HG03159 (cell line): Measurements from ENCODE around the gene RPS15A.

ENCODE experiments used
- ATAC-seq: cut with Tn5 transposase; IDR thresholded peaks from one replicate; pipeline ENCODE4 v1.9.1; 2021; ENCODE audit warnings: mild to moderate bottlenecking, moderate library complexity; ENCODE audit not compliant: unreplicated experiment

RPS15A gene

DNA sequence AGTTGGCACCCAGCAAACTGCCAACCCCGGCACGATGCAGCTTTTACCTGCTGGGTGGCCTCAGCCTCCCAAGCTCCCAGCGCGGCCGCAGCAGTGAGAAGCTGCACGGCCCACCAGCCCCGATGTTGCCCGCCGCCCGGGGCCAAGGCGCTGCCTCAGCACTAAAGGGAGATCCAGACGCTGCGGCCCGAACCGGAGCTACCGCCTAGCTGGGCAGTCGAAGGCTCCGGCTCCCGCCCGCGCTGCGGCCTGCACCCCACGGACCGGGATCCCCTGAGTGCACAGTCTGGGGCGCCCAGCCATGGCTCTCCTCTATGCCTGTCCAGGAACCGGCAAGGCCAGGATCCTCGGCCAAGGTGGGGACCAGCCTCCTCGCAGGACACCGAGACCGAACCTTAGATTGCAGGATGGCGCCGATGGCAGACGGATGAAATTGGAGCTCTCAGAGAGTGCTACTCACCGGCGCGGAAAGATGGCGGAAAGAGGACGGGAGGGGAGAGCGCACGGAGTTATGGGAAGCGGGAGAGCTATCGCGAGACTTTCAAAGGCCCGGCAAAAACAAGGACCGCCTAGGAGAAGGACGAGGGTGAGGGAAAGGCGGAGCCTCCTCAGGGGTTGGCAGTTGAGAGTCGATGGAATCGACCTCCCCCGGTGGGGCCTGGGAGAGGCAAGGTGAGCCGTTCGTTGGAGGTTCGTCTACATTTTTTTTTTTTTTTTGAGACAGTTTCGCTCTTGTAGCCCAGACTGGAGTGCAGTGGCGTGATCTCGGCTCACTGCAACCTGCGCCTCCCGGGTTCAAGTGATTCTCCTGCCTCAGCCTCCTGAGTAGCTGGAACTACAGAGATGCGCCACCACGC, at the start of gene RPS15A:
Gene RPS15A (minus strand): TSS at position 485 of the 857 bp plus-strand sequence. CDS start 1,221 bp downstream, outside the sequence.
- peak; percentile 88 for ATAC-seq

DNA sequence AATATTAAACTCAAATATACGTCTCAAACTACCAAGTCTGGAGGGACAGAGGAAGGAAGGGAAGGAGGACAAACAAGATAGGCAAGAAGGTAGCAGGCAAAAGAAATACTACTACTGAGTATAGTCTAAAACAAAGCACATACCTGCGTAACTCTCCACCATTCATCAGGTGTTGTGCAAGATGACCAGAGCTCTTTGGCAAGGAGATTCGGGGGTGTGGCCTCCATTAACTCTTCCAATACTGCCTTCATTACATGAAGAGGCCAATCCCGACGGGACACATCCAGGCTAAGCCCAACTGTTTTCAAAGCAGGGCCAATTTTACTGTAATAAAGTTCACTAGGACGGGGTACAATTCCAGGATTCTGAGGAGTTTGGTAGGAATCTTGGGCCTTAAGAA, 49.4 kb upstream of the RPS15A start:
- ATAC-seq = no peak

DNA sequence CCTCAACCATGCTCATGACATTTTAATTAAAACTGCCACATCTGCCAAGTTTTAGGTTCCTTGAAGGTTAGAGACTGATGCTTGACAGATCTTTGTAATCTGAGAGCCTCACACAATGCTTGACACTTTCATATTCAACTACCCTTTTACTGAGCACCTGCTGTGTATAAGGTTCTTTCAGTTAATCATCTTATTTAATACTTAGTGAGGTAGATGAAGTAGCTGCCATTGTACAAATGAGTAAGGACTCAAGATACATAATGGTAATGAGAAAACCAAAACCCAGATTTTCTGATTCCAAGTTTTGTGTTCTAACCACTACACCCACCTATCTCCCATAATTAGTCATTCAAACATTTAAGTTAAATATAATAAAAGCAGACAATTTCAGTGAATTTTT, 46.6 kb upstream of the RPS15A start:
- no peak for ATAC-seq

DNA sequence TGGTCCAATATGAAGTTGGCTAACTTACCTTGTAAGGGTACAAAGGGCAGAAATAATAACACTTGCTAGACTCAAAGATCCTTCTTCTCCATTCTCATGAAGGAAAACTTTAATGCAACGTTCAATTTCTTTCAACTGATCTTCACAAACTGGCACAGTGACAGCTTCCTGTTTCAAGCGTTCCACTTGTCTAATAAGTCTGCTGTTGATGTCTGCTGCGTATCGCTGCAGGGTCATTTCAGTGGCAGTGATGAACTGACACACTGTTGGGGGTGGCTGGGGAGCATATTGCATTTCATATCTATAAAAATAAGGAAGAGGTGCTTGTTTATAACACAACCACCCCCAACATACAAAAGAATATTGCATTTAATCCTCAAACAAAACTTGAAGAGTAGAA, 44.7 kb upstream of the RPS15A start:
- no peak for ATAC-seq

DNA sequence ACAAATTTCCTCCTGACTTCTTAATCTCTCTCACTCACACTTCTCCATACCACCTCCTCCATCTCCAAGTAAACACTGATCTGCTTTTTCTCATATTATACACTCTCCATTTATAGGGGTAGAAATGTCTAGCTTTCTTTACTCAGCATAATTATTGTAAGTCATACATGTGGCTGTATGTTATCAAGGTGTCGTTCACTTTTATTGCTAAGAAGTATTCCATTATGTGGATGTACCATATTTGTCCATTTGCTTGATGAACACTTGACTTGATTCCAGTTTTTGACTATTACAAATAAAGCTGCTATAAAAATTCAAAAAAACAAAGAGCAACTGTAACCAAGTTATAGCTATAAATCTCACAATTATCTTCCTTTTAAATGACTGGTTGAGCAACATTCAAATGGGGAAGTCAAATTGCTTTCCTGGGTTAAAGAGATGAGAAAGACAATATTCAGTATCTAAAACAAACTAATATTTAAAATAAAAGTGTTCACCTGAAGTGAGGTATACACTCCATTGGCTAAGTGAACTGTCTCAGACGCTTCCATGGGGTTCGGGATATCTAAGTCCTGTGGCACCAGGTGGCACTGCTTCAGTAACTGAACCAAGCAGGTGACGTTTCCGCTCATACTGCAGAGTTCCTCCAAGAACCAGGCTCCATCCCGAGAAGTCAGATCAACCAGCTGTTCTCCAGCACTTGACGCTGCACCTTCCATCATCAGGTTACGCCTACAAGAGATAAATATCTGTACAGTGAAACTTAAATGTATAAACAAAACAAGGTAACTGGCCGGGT, 43.8 kb upstream of the RPS15A start:
- no peak for ATAC-seq

DNA sequence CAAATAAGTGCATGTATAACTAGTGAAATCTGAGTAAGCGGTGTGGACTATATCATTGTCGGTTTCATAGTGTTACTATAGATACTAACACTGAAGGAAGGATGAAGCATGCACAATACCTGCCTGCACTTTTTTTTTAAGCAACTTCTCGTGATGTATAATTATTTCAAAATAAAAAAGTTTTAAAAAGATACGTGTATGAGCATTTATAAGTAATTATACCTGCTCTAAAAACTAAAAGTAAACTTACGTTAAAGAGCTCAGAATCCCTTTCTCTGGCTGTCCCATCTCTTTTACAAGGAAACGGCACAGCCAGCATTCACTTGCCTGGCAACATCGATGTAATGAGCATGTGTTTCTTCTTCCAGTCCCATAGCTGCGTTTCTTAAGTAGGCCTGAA, 42.5 kb upstream of the RPS15A start:
- ATAC-seq = no peak

DNA sequence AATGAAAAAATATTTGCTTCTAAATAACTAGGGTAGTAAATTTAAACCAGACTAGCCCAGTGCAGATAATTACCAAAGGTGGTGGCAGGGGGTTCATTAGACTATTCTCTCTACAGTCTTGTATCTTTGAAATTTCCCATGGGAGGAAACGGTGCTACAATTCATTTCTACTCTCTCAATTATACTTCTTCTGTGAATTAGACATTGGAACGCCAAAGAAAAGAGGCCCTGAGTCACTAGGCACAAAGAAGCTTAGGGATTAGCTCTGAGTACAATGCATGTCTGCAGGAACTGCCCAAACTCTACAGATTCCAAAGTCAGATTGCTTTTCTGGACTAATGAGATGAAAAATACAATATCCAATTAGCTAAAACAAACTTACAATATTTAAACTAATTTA, 41.9 kb upstream of the RPS15A start:
- no peak for ATAC-seq

DNA sequence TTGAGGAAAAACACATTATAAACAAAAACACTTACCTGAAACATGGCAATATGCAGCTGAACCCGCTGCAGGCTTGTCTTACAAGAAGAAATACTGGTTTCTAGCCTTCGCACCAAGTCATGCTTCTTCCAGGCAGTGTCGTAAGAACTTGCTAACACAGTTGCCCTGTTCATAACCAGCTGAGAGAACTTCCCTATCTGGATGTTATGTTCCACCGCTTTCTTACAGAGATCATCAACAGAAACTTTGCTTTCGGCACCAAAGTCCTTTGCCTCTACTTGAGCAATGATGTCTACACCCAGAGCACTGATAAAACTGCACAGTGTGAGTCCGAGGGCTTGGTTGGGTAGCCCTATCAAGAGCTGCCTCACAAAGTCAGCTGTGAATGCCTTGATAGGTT, 39.1 kb upstream of the RPS15A start:
- ATAC-seq = no peak

DNA sequence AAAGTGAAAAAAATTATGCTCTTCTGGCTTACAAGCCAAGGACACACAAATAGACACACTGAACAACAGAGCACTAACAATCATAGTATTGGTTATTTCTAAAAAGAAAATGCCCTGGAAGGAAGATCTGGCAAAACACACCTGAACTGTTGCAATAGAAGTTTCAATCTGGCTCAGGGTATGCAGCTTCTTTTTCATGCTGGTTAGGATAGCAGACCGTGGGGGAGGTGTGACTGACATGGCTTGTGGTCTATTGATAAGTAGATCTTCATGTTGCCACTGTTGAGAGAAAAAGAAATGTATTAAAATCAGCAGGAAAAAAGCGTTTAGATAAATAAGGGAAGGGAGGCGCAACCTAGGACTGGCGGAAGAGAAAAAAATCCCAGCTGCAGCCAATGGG, 37.8 kb upstream of the RPS15A start:
- no peak for ATAC-seq

DNA sequence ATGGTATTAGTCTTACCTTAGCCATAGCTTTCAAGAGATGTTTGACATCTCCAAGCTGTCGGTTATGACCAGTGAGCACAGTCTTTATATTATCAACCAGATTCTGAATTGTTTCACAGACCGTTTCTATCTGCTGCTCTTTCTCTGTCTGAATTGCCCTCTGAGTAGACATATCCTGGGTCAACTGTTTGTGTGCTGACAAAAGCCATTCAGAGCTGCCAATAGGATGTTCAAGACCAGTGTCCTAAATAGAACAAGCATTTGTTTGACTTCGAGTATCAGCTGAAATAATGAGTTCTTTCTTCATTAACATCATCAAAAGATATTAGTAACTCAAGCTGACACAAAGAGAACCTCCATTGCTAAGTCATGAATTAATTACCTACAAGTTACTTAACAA, 26.2 kb upstream of the RPS15A start:
- no peak for ATAC-seq

DNA sequence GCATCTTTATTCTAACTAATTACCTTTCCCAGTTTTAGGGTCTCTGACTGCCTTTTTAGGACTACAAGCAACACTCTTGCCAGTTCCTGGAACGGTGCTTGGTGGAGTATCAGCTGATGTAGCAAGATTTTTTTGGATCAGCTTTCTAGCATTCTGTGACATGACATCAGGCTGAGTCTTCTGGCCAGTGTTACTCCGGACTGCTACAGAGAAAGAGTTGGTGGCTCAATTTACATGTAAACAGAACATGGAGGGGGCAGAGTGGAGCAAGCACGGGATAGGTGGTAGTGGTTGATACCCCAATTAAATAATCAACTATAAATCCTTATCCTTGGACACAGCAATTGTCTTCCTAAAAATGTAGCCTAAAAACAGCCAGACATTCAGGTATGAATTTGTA, 21.8 kb upstream of the RPS15A start:
- ATAC-seq = no peak

DNA sequence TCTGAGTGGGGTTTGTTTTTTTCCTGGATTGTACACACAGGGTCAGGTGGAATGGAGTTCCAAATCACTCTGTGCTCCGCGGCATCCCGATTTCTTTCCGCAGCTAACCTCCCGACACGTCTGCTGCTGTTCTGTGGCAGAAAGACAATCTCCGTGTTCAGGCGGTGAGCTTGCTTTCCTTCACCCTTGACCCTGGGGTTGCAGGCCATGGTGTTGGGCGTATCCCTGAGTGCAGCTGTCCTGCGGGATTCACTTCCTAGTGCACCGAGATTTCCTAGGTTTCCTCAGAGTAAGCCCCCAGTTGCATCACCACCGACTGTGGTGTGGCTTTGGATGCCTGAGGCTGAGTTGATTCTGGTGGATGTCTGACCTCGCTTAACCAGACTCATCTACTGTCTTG, 19.0 kb upstream of the RPS15A start:
- no peak for ATAC-seq

DNA sequence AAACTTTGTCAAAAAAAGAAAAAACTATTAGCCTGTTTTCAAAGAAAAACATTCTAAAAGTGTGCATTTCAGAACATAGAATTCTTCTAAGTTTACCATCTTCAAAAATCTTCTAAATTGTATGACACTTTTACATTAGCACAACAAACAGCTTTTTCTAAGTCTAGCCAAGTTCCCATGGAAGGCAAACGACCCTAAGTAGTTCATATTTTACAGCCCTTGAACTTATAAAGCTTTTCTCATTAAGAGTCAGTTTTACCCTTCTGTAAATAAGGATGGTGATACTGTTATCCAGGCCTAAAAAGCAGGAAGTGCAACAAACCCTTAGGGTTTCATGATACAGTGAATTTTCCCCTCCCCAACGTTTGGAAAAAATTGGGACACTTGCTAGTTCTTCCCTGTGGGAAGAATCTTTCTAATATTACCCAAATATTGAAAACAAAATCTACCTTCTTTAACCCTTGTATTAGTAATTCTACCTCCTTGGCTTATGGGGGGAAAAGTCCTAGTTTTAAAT, 15.2 kb upstream of the RPS15A start:
- no peak for ATAC-seq

DNA sequence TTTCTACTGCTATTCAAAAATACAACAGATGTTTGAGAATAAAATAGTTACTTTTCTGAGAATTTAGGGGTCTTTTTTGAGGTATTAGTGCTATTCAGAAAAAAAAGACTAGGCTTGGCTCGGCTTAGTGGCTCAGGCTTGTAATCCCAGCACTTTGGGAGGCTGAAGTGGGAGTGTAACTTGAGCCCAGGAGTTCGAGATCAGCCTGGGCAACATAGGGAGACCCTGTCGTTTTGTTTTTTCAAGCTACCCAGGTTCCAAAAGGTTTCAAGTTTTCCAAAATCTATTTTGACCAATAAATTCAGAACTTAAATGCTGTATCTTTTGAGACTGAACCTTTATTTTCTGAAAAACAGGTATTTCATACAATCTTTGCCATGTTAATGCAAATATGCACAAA, 14.4 kb upstream of the RPS15A start:
- no peak for ATAC-seq

DNA sequence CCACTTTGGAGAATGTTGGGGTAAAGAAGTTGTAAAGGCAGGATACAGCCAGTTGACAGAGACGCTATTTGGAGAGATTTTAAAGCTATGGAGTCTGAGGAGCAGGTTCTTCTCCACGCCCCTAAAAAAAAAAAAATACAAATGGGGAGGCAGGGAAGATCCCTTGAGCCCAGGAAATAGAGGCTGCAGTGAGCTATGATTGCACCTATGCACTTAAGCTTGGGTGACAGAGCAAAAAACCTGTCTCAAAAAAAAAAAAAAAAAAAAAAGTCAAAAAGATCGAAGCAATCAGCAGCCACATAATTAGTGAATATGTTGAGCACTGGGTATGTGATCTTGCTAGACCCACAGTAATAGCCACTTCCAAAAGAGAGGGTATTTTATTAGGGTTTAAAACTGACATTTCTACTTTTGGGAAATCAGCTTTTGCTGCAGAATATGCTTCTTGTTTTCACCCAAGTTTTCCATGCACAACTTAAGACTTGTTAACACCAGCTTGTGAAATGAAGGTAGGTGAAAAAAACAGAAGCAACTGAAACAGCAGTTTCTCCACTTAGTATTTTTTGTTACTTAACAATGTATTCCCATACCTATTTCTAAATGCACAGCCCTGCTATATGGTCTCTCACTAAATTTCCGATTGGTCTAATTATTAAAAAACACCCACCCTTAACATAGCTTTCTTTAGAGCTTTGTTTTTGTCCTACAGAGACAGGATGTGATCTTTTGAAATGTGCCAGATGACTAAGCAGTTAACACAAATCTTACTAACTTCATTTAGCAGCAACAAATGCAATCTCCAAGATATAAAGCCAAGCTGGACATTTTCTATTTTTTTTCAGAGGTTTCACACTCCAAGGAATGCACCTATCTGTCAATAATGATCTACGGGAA, 13.7 kb upstream of the RPS15A start:
- ATAC-seq = no peak

DNA sequence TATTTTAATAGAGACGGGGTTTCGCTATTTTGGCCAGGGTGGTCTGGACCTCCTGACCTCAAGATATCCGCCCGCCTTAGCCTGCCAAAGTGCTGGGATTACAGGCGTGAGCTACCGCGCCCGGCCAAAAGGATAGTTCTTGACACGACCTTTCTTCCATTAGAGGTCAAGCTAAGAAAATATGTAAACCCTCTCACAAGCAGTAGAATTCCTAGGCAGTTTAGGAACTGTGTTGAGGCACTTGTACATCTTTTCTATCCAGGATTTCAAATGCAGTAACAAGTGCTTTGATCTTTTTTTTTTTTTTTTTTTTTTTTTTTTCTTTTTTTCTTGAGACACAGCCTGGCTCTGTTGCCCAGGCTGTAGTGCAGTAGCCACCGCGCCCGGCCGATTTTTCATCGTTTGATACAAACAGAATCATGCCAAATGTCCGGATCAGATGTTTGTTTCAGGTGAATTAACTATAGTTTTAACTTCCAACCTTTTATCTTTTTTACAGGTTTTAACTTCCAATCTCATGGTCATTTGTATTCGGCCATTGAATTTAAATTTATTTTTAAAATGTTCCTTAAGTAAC, 12.7 kb upstream of the RPS15A start:
- ATAC-seq = no peak

DNA sequence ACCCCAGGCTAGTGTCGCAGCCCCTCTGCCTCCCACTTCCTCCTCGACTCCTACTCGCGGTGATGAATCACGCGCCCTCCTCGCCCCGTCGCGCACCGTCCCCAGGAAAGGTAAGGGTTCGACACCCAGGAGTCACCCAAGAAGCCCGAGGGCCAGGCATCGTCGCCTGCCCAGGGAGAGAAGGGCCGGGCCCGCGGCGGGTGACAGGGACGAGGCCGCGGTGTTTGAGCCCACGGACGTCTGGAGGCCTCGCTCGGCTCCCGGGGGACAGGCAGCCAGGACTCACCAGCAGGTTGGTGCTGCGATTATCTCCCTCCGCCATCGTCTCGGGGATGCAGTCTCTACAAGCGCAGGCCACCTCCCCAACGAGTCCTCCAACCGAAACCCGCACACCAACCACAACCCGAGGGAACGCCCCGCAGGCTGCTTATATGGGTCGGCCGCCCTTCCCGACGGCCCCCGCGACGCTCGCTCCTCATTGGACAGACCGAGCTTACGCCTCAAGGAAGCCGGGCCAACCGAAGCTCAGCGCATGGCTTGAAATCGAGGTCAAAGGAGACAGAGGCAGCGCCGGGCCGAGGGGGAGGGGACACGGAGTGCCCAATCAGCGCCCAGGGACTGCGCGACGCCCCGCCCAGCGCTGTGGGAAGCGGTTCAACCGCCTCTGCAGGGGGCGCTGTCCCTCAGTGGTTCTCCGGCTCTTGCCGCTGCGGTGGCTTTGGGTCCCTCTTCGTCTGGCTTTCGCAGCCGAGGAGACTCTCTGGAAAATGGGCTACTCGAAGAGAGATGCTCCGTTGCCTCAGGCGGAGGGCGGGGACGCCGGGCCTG, 11.2 kb upstream of the RPS15A start, which contains the start of gene ARL6IP1:
Gene ARL6IP1 (minus strand): TSS at position 405 of the 828 bp plus-strand sequence. CDS start 83 bp downstream, at position 322.
- ATAC-seq = peak; percentile 92

DNA sequence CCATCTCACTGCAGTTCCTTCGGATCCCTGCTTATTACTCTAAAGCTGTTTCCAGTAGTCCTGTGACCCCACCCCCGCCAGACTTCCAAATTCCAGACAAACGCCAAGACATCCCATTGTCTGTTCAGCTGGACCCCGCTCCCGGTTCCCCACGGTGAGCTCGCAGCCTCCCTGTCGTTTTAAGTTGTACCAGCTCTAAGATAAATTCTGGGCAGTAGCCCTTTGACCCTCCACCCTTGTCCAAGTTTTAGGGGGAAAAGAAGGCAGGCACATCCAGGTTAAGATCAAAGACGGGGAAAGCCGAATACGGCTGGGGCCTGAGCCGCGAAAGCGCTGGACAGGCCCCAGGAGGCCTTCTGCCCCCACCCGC, 10.6 kb upstream of the RPS15A start:
- ATAC-seq = no peak

DNA sequence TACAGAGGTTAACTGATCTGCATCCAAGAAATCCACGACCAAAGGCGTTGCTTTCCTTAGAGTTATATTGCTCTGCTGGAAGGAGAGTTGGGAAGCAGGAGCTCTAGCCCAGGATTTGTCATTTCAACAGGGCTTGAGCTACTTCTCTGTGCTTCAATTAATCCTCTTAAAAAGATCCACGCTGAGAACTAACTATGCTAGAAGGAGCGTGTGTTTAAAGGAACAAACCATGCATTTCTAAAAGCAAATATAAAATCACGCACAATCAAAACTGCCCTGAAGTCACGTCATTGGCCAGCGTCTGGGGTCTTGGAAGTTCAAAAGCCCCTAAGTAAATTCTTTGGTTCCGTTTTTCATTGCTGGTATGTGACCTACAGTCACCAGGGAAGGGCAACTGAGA, 10.2 kb upstream of the RPS15A start:
- ATAC-seq = no peak

DNA sequence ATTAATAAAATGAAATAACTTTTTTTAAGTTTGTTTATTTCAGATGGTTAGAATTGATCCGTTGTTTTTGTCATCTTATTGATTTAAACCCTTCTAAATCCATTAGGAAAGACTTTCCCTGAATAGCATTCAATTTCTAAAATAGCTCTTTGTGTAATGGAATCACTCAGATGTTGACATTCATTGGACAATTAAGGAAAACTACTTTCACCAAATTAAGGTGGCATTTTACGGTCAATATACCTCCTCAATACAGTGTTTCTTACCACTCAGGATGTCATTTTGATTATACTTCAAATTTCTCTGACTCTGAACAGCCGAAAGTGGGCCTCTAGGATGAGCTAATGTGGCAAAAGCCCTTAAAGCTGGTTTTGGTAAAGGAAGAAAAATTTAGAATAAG, 9.4 kb upstream of the RPS15A start:
- no peak for ATAC-seq
